DND-41 (cell line): ENCODE results near the gene SPATC1L.

Experiments
- ATAC-seq: fragments of 200-7000 bp; cut with Tn5 transposase; 3 replicates; pipeline ENCODE4 v1.9.1; 2021; ENCODE audit warnings: low read depth; ENCODE audit not compliant: insufficient read depth
- DNase-seq: peaks from one replicate; pipeline ENCODE4 v3.0.0-alpha.2; 2020
- H2AFZ ChIP-seq: 2 replicates; pipeline ENCODE4 v1.6.0; 2012; ENCODE audit warnings: low read depth, low read length
- H3K27ac ChIP-seq: 2 replicates; pipeline ENCODE4 v1.5.1; 2012; ENCODE audit warnings: low read length, inconsistent platforms
- H3K27me3 ChIP-seq: fragments of 200-600 bp; sonication (generic); 2 replicates; pipeline ENCODE4 v1.6.0; 2012; ENCODE audit warnings: low read length, mild to moderate bottlenecking, inconsistent platforms; ENCODE audit not compliant: insufficient read depth, poor library complexity
- H3K36me3 ChIP-seq: 2 replicates; pipeline ENCODE4 v1.5.1; 2012; ENCODE audit warnings: low read length, inconsistent platforms; ENCODE audit not compliant: insufficient read depth
- H3K4me1 ChIP-seq: 2 replicates; pipeline ENCODE4 v1.5.1; 2012; ENCODE audit warnings: mild to moderate bottlenecking, low read length; ENCODE audit not compliant: insufficient read depth
- H3K4me2 ChIP-seq: 2 replicates; pipeline ENCODE4 v1.6.0; 2012; ENCODE audit warnings: mild to moderate bottlenecking, moderate library complexity, low read length, inconsistent platforms; ENCODE audit not compliant: insufficient read depth
- H3K4me3 ChIP-seq, 2 experiments: fragments of 200-600 bp in 1 of 2; shearing (Covaris generic) in 1 of 2; 2 replicates each; pipeline ENCODE4 v1.5.1; 2012 to 2016; ENCODE audit warnings: inconsistent platforms in 2 of 2, low read length in 2 of 2, mild to moderate bottlenecking in 2 of 2, low read depth in 1 of 2, moderate library complexity in 1 of 2
- H3K79me2 ChIP-seq: 2 replicates; pipeline ENCODE4 v1.6.0; 2012; ENCODE audit warnings: low read length, inconsistent platforms; ENCODE audit not compliant: insufficient read depth
- H3K9ac ChIP-seq: 2 replicates; pipeline ENCODE4 v1.6.0; 2012; ENCODE audit warnings: low read depth, mild to moderate bottlenecking, inconsistent platforms, low read length, moderate library complexity
- H3K9me3 ChIP-seq: 2 replicates; pipeline ENCODE4 v1.5.1; 2012; ENCODE audit warnings: low read length, moderate library complexity, mild to moderate bottlenecking, inconsistent platforms; ENCODE audit not compliant: insufficient read depth, severe bottlenecking
- H4K20me1 ChIP-seq: 2 replicates; pipeline ENCODE4 v1.6.0; 2012; ENCODE audit warnings: low read length; ENCODE audit not compliant: insufficient read depth
- EZH2 ChIP-seq: IDR thresholded peaks from 3 replicates; pipeline ENCODE4 v1.6.1; 2012; ENCODE audit warnings: borderline replicate concordance, low read depth, mild to moderate bottlenecking, moderate library complexity, low read length, inconsistent platforms; ENCODE audit not compliant: severe bottlenecking
- TF ChIP-seq, protein P1 (sequence below): IDR thresholded peaks from 2 replicates; pipeline ENCODE4 v1.5.1; 2012; ENCODE audit warnings: borderline replicate concordance, low read length, moderate library complexity, mild to moderate bottlenecking; ENCODE audit not compliant: poor library complexity, severe bottlenecking; ENCODE audit errors: extremely low read depth

The SPATC1L gene

DNA sequence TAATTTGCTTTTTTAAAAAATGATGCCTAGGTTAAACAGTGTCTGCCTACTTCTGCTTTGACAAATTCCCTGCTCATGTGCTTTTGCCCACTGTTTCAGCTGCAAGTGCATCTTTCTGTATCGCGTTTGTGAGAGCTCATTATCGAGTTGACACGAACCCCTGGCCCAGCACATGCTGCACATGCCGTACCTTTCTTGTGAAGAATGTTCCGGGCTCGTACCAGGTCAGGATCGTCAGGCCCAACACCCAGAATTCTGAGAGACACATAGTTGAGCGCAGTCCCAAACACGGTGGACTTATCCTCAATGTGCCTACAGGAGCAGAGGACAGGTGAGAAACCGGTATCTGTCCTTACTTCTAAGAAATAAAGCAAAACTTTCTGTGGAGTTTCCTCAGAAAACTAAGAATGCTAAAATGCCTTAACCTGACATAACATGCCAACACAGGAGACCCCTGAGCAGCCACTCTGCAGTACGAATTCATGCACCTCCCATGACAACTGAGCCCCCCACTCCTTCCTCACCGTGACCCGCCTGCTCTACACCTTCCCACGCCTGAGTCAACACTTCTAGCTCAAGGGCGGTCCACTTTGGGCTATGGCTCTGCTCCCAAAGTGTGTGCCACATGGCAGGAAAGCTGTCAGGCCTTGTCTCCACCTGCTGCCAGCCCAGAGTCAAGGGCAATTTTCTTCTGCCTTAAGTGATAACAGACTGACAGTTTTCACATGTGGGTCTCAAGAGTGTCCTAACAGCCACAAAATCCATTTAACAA is 37.6 kb upstream of the SPATC1L start:
- Histone ChIP-seq H3K4me3 (no peak overlapping the region), H3K79me2 (peaks cover 54% of the 10 kb centered on the region), H2AFZ (no peak overlapping the region), H3K4me2 (no peak overlapping the region), H3K36me3 (peaks cover 61% of the 10 kb centered on the region), H4K20me1 (peaks cover 23% of the 10 kb centered on the region; the same call in 1 of the 2 replicates), H3K27ac (no peak overlapping the region), H3K4me1 (peaks cover 13% of the 10 kb centered on the region), H3K27me3 (no peaks in the 10 kb centered on the region), H3K9me3 (no peaks in the 10 kb centered on the region), H3K9ac (no peak overlapping the region)
- ATAC-seq (no peak), DNase-seq (no peak)
- TF ChIP-seq, protein P1, sequence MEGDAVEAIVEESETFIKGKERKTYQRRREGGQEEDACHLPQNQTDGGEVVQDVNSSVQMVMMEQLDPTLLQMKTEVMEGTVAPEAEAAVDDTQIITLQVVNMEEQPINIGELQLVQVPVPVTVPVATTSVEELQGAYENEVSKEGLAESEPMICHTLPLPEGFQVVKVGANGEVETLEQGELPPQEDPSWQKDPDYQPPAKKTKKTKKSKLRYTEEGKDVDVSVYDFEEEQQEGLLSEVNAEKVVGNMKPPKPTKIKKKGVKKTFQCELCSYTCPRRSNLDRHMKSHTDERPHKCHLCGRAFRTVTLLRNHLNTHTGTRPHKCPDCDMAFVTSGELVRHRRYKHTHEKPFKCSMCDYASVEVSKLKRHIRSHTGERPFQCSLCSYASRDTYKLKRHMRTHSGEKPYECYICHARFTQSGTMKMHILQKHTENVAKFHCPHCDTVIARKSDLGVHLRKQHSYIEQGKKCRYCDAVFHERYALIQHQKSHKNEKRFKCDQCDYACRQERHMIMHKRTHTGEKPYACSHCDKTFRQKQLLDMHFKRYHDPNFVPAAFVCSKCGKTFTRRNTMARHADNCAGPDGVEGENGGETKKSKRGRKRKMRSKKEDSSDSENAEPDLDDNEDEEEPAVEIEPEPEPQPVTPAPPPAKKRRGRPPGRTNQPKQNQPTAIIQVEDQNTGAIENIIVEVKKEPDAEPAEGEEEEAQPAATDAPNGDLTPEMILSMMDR: no peak
- TF ChIP-seq EZH2: no peak

DNA sequence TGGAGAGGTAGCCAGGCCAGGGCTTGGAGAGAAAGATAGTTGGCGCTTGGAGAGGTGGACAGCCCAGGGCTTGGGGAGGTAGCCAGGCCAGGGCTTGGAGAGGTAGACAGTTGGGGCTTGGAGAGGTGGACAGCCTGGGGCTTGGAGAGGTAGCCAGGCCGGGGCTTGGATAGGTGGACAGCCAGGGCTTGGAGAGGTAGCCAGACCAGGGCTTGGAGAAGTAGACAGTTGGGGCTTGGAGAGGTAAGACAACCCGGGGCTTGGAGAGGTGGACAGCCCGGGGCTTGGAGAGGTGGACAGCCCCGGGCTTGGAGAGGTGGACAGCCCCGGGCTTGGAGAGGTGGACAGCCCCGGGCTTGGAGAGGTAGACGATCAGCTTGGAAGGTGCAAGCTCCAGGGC is 36.6 kb upstream of the SPATC1L start:
- DNase-seq (no peak), ATAC-seq (no peak)
- peaks cover 3% of the 10 kb centered on the region; the same call in 1 of the 2 replicates for H3K4me1 ChIP-seq
- no peak overlapping the region for H3K4me2 ChIP-seq
- no peak overlapping the region for H3K4me3 ChIP-seq
- H3K79me2 ChIP-seq: peaks cover 44% of the 10 kb centered on the region
- no peak overlapping the region for H3K9ac ChIP-seq
- TF ChIP-seq, protein P1: no peak
- TF ChIP-seq EZH2: no peak
- H3K27me3 ChIP-seq: no peaks in the 10 kb centered on the region
- H2AFZ ChIP-seq: no peak overlapping the region
- H4K20me1 ChIP-seq: peaks cover 20% of the 10 kb centered on the region
- H3K9me3 ChIP-seq: no peaks in the 10 kb centered on the region
- H3K36me3 ChIP-seq: peaks cover 62% of the 10 kb centered on the region
- H3K27ac ChIP-seq: no peak overlapping the region

DNA sequence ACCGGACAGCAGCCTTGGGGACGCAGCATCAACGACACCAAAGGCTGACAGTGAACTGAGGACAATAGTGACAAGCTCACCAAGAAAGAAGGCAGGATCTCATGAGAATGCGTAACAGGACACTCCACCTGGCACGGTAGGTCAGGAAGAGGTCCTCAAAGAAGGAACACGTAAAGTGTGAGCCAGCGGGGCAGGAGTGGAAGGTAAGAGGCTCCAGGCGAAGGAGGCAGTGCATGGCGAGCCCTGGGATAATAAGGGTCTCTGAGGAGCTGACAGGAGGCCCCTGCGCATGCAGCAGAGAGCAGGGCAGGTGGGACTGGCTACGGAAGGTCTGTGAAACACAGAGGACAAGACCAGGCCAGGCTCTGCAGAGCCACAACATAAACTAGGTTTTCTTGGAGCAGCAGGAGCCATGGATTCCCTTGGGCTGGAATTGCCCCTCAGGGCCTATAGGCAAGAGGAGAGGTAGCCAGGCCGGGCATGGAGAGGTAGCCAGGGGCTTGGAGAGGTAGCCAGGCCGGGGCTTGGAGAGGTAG is 36.1 kb upstream of the SPATC1L start:
- no peak for DNase-seq
- H3K27ac ChIP-seq: no peak overlapping the region
- peaks cover 2% of the 10 kb centered on the region; the same call in 1 of the 2 replicates for H3K4me1 ChIP-seq
- H3K4me3 ChIP-seq: no peak overlapping the region
- H3K36me3 ChIP-seq: peaks cover 66% of the 10 kb centered on the region
- H3K9me3 ChIP-seq: no peaks in the 10 kb centered on the region
- no peak for ATAC-seq
- TF ChIP-seq, protein P1: no peak
- TF ChIP-seq EZH2: no peak
- peaks cover 40% of the 10 kb centered on the region for H3K79me2 ChIP-seq
- no peak overlapping the region for H3K4me2 ChIP-seq
- H4K20me1 ChIP-seq: peaks cover 20% of the 10 kb centered on the region
- H3K27me3 ChIP-seq: no peaks in the 10 kb centered on the region
- H2AFZ ChIP-seq: no peak overlapping the region
- no peak overlapping the region for H3K9ac ChIP-seq
